ENCODE measurements around the gene SRSF8.

The SRSF8 gene

GRCh38 chr11:95068549-95068948, 1.8 kb downstream of the SRSF8 start:
- peak; percentile 87 for DNase-seq (ENCODE audit: low read depth)

- DNase-seq (ENCODE audit: low read depth): no peak
Observed at GRCh38 chr11:95070471-95070870, 3.8 kb downstream of the SRSF8 start.

DNA sequence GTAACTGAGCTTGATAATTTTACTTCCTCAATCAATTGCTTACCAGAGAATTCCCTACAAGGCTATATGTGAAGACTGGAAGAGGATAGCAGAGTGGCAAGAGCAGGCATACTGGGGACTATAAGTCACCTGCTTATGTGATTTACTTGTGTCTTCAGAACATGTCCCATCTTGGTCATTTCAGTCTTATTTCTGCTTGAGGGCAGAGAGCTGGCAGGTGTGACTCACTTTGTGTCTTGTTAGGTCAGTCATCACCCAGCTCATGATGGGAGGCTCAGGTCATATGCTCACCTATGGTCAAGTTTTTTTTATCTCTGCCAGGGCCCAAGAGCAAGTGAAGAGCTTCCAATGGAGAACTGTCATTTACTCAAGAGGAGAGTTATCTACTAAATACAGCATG, 6.2 kb downstream of the SRSF8 start:
- no peak for DNase-seq (ENCODE audit: low read depth)

DNA sequence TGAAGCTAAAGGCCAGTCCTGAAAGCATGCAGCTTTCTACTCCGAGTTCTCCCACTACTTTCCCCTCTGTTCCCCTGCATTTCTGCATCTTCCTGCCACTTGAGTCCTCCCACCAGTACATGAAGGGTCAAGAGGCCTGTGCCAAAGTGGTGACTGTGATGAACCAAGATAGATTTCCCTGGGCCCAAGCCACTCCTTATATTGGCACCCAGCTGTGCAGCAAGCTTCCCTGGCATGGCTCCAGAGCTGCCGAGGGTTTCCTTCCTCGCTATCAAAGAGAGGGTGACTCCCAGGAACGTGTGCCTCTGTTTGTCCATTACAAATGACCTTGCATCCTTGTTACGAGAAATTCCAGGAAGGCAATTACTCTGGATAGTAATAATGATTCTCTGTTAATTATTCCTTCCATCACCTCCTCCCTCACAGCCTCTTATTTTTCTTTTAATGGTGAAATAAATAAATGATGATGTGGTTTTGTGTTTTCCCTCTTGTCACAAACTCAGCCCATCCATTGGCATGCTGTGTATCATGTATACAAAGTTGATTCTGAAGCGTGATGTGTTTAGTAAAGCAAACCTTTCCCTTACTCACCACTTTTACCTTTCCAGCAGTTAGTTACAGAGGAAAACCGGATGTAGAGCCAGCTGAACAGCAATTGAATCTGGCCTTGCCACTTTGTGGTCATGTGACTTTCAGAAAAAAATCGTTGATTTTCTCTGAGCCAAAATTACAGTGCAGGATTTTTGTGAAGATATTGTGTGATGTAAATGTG, 8.3 kb downstream of the SRSF8 start:
- DNase-seq (ENCODE audit: low read depth): no peak

DNA sequence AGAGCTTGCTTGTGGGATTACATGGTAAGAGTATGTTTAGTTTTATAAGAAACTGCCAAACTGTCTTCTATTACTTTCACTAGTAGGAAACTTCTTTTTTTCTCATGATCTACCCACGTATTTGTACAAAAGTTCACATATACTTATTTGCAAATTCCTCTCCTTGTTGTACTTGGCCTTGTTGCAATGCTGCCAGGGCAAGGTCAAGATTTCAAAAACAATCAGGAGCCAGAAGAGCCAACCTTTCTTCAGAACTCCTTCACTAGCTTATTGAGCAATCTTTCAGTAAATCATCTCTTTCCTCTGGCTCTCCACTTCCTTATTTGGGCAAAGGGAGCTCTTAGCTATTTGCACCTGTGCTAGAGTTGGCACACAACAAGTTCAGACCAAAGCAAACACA, 9.7 kb downstream of the SRSF8 start:
- no peak for DNase-seq (ENCODE audit: low read depth)

- DNase-seq (ENCODE audit: low read depth): no peak
Observed at GRCh38 chr11:95076981-95077380, 10.3 kb downstream of the SRSF8 start.

- DNase-seq (ENCODE audit: low read depth): no peak
Observed at GRCh38 chr11:95078526-95078925, 11.8 kb downstream of the SRSF8 start.

GRCh38 chr11:95081010-95081409, 14.3 kb downstream of the SRSF8 start:
- no peak for DNase-seq (ENCODE audit: low read depth)

DNA sequence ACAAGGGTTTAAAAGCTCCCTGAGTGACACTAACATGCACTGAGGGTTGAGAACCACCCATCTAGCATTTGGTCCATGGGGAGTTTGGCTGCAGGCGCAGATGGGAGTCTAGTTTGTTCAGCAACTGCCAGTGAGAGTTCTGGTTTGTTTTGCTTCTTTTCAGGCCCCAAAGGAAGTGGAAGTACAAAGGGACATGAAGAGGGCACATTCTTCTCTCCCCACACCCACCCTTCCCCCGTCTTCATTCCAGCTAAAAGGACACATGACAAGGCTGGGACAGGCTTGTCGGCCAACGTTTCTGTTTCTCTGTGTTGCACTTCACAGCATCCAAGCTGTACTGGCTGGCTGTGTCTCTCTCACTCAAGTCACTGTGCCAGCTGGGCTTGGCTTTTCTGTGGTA, 14.7 kb downstream of the SRSF8 start:
- DNase-seq (ENCODE audit: low read depth): no peak

GRCh38 chr11:95082576-95083001, 15.9 kb downstream of the SRSF8 start:
- no peak for DNase-seq (ENCODE audit: low read depth)

DNA sequence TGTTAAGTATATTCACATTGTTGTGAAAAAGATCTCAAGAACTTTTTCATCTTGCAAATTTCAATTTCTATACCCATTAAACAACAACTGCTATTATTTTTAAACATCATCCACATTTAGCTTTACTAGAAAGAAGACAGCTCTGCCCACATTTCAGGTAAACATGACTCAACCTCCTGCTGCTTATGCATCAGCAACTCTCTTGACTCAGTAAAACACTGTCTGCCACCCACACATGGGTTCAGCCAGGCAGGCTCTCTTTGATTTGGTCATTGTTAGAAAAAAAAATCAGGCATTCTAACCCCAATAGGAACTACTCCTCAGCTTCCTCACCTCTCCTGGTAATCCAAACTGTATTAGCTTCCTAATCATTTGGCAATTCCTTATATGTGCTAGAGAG, 17.8 kb downstream of the SRSF8 start:
- DNase-seq (ENCODE audit: low read depth): no peak

DNA sequence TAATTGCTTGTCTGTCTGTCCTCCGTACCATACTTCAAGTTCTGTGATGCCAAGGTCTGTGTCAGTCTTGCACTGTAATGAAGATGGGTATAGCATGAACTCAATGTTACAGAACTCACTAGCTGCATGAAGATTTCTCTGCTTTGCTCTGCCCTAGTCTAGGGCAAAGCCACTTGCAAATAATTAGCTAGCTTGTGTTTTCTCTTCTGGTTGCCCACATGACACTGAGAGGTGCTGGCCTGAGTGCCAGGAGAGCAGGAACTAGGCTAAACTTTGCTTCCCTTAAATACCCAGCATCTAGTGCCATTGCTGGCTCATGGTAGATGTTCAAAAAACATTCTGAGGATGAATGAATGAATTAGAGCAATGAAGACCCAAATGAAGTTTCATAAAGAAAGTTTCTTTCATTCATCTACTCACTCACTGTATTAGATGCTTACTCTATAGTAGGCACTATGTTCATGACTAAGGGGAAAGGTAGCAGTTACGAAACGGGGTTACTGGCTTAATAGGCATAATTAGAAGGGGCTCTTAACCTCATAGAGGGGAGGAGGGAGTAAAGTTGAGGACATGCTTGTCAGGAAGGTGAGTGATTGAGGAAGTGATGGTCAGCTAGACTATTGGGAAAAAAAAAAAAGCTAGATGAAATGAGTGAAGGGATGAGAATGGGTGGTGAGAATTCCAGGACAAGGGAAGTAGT, 18.5 kb downstream of the SRSF8 start:
- no peak for DNase-seq (ENCODE audit: low read depth)

DNA sequence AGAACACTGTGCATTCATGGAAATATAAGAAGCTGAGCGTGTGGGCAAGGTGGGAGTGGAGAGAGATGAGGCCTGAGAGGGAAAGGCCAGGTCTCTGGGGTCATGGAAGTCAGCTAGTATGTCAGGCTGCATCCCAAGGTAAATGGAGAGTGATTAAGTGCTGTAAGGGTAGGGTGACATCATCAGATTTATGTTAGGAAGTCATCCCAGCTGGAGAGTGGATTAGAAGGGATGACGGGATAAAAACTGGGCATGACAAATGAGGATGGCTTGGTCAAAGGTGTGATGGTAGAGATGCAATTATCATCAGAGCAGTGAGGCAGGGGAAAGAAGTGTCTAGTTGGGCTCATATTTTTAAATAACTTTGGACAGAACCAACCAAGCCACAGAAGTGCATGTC, 19.4 kb downstream of the SRSF8 start:
- DNase-seq (ENCODE audit: low read depth): no peak

DNA sequence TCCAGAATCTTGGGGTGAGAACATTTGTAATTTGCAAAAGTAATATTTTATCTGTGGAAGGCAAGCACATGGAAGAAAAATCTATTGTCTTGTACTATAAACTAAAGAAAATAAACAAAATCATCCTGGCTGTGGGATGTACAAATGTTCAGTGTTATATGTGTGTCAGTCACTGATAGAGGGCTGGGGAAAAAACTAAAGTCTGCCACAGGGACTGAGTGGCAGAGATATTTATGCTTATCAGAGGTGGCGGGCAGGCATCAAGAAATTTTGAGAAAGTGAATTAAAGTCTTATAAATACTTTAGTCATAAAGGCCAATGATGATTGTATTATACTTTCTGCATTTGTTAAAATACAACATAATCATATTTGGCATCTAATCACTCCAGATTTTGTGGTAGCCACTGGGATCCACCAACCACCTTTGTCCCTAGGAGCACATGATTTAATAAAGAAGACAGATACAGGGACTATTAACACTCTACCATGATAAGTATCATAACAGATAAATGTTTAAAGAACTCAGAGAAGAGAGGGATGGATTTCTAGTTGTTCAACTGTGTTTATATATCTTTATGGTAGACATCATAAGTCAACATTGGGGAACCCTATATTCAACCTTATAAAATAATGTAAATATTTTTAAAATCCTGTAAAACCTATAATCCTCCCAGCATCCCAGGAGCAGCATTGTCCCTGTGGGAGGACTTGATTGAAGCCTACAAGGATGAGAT, 20.3 kb downstream of the SRSF8 start:
- DNase-seq (ENCODE audit: low read depth): no peak

GRCh38 chr11:95088946-95089619, 22.4 kb downstream of the SRSF8 start:
- DNase-seq (ENCODE audit: low read depth): no peak

GRCh38 chr11:95089620-95090542, 23.2 kb downstream of the SRSF8 start, which contains the start of gene ENDOD1:
TSS of gene ENDOD1 (plus strand) at chr11:95089846. CDS start at chr11:95089928, 82 bp downstream.
- peak; percentile 63 for DNase-seq (ENCODE audit: low read depth)

DNA sequence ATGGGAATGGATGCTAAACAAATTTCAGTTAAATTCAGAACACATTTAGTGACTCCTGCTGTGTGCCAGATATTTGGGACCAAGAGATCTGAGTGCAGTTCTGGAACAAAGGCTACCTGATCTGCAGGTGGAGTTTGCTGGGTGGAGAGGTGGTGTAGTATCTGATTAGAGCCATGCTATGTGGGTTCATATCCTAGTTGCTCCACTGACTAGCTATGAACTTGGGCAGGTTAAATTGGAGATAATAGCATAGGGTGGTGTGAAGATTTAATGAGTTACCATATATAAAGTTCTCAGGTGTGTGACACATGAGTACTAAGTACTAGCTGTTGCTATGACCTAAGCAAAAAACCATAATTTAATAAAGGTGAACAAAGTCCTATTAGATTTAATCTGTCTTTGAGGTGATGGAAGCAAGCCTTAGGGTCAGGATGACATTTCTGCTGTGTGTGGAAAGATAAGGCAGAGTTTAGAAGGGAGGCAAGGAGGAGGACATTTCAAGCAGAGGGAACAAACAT, 25.0 kb downstream of the SRSF8 start:
- DNase-seq (ENCODE audit: low read depth): no peak

DNA sequence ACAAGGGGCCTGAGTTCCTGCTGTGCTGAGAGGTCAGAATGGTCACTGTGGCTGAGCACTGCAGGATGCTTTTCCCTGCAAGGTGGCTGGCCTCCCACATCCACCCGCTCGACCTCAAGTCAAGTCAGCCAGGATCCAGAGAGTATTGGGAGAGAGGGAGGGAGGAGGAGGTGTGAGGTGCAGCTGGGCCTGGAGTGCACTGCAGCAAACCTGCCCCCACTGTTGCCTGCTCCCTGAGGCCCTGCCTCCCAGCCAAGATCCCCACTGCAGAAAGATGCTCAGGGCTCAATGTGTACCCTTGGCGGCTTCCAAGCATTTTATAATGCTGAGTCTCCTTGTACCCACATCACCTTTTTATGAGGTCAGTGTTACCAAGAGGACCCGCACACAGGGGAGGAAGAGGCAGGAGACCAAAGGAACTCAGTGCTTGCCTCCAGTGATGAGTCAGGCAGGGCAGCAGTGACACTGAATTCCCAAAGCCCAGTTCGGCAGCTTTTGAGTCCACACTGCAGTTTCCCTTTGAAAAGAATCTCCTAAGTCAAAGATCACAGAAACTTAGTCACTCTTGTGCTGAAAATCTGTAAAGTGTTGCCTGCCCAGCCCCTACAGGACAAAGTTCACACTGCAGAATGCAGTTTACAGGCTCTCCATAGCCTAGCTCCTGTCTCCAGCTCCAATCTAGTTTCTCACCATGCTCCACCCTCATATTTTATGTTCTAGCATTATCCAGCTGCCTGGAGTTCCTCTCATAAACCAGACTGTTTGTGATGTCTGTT, 26.0 kb downstream of the SRSF8 start:
- no peak for DNase-seq (ENCODE audit: low read depth)

GRCh38 chr11:95093548-95093947, 26.8 kb downstream of the SRSF8 start:
- no peak for DNase-seq (ENCODE audit: low read depth)

Data from GM04504 (cell line).